WTC11 (cell line): ENCODE results near the gene MYLK4.

Source experiments
- KAT7 ChIP-seq: sonication (generic); formaldehyde crosslinking; IDR thresholded peaks from 2 replicates; pipeline ENCODE4 v1.8.1; 2023; ENCODE audit warnings: missing genetic modification reagents, mild to moderate bottlenecking, borderline replicate concordance
- USF2 ChIP-seq: sonication (generic); formaldehyde crosslinking; IDR thresholded peaks from 2 replicates; pipeline ENCODE4 v1.8.1; 2023; ENCODE audit warnings: mild to moderate bottlenecking, missing genetic modification reagents, moderate library complexity
- TF ChIP-seq, protein P1 (sequence below): fragments of 200-600 bp; IDR thresholded peaks from 2 replicates; pipeline ENCODE4 v1.8.0; 2022; ENCODE audit warnings: antibody characterized with exemption
- TF ChIP-seq, protein P2 (sequence below): sonication (generic); formaldehyde crosslinking; IDR thresholded peaks from 2 replicates; pipeline ENCODE4 v1.8.1; 2022; ENCODE audit warnings: mild to moderate bottlenecking, missing genetic modification reagents, moderate library complexity, borderline replicate concordance

- TF ChIP-seq, protein P1, sequence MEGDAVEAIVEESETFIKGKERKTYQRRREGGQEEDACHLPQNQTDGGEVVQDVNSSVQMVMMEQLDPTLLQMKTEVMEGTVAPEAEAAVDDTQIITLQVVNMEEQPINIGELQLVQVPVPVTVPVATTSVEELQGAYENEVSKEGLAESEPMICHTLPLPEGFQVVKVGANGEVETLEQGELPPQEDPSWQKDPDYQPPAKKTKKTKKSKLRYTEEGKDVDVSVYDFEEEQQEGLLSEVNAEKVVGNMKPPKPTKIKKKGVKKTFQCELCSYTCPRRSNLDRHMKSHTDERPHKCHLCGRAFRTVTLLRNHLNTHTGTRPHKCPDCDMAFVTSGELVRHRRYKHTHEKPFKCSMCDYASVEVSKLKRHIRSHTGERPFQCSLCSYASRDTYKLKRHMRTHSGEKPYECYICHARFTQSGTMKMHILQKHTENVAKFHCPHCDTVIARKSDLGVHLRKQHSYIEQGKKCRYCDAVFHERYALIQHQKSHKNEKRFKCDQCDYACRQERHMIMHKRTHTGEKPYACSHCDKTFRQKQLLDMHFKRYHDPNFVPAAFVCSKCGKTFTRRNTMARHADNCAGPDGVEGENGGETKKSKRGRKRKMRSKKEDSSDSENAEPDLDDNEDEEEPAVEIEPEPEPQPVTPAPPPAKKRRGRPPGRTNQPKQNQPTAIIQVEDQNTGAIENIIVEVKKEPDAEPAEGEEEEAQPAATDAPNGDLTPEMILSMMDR, result no peak
- TF ChIP-seq USF2 (no peak), KAT7 (CRISPR knock-in tag) (no peak)
- TF ChIP-seq, protein P2, sequence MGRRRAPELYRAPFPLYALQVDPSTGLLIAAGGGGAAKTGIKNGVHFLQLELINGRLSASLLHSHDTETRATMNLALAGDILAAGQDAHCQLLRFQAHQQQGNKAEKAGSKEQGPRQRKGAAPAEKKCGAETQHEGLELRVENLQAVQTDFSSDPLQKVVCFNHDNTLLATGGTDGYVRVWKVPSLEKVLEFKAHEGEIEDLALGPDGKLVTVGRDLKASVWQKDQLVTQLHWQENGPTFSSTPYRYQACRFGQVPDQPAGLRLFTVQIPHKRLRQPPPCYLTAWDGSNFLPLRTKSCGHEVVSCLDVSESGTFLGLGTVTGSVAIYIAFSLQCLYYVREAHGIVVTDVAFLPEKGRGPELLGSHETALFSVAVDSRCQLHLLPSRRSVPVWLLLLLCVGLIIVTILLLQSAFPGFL, result no peak
These were observed 110.8 kb downstream of the MYLK4 start for GRCh38 chr6:2639896-2640295.
